Liver (tissue), 9 donors: ENCODE results near the gene DHRS12. TPM values are rescaled to one million over a fixed set of nuclear protein-coding genes. Genes with fewer than 3 reads are reported as not detected.

Source experiments
- DNase-seq: peaks from one replicate; pipeline ENCODE4 v3.0.0-alpha.2; 2017; ENCODE audit warnings: low spot score
- H3K27ac ChIP-seq, 2 donors: one replicate each; pipeline ENCODE4 v1.7.0; 2013; ENCODE audit warnings: inconsistent platforms in 2 of 2, low read length in 2 of 2, control low read depth in 1 of 2, low read depth in 1 of 2, mild to moderate bottlenecking in 1 of 2
- H3K27me3 ChIP-seq, 4 donors: one replicate each; pipeline versions ENCODE4 v1.6.1 to v1.7.0; 2013; ENCODE audit warnings: low read length in 3 of 4, inconsistent platforms in 1 of 4, mild to moderate bottlenecking in 1 of 4, moderate library complexity in 1 of 4; ENCODE audit not compliant: control insufficient read depth in 4 of 4, insufficient read depth in 4 of 4
- H3K36me3 ChIP-seq, 4 donors: one replicate each; pipeline versions ENCODE4 v1.6.1 to v1.7.0; 2013; ENCODE audit warnings: low read length in 3 of 4, mild to moderate bottlenecking in 3 of 4, low read depth in 1 of 4, moderate library complexity in 1 of 4; ENCODE audit not compliant: control insufficient read depth in 4 of 4, insufficient read depth in 3 of 4
- H3K4me1 ChIP-seq, 4 donors: one replicate each; pipeline versions ENCODE4 v1.6.1 to v1.7.0; 2013; ENCODE audit warnings: low read length in 3 of 4, mild to moderate bottlenecking in 3 of 4, moderate library complexity in 1 of 4; ENCODE audit not compliant: control insufficient read depth in 4 of 4, insufficient read depth in 4 of 4
- H3K4me3 ChIP-seq, 3 donors: one replicate each; pipeline versions ENCODE4 v1.6.1 to v1.7.0; 2013; ENCODE audit warnings: low read length in 3 of 3, control low read depth in 1 of 3, low read depth in 1 of 3, mild to moderate bottlenecking in 1 of 3
- H3K9ac ChIP-seq, 2 donors: one replicate each; pipeline ENCODE4 v1.7.0; 2013; ENCODE audit warnings: low read length in 2 of 2, mild to moderate bottlenecking in 2 of 2, moderate library complexity in 2 of 2, control low read depth in 1 of 2, low read depth in 1 of 2
- H3K9me3 ChIP-seq, 4 donors: one replicate each; pipeline versions ENCODE4 v1.6.1 to v1.7.0; 2013; ENCODE audit warnings: low read length in 3 of 4; ENCODE audit not compliant: control insufficient read depth in 4 of 4
- EGR1 ChIP-seq, 2 donors: IDR thresholded peaks; 2 replicates each; pipeline ENCODE4 v1.6.1; 2016 to 2018; ENCODE audit warnings: antibody characterized with exemption in 2 of 2, low read depth in 2 of 2
- FOXA1 ChIP-seq: IDR thresholded peaks from 2 replicates; pipeline ENCODE4 v1.6.1; 2016; ENCODE audit warnings: antibody characterized with exemption
- FOXA2 ChIP-seq: IDR thresholded peaks from 2 replicates; pipeline ENCODE4 v1.6.1; 2016; ENCODE audit warnings: antibody characterized with exemption
- GABPA ChIP-seq, 2 donors: IDR thresholded peaks in 1 of 2; conservative IDR thresholded peaks in 1 of 2; 2 replicates each; pipeline ENCODE4 v1.6.1; 2016; ENCODE audit warnings: antibody characterized with exemption in 2 of 2, mild to moderate bottlenecking in 1 of 2, moderate library complexity in 1 of 2
- HNF4A ChIP-seq, 2 donors: conservative IDR thresholded peaks; 2 replicates each; pipeline ENCODE4 v1.6.1; 2016; ENCODE audit warnings: antibody characterized with exemption in 2 of 2, mild to moderate bottlenecking in 2 of 2
- HNF4G ChIP-seq: IDR thresholded peaks from 2 replicates; pipeline ENCODE4 v1.6.1; 2016; ENCODE audit warnings: antibody characterized with exemption
- JUND ChIP-seq, 2 donors: IDR thresholded peaks; 2 replicates each; pipeline ENCODE4 v1.6.1; 2016; ENCODE audit warnings: antibody characterized with exemption in 2 of 2
- NR2F2 ChIP-seq: IDR thresholded peaks from 2 replicates; pipeline ENCODE4 v1.6.1; 2016; ENCODE audit warnings: antibody characterized with exemption
- RAD21 ChIP-seq, 2 donors: IDR thresholded peaks; 2 replicates each; pipeline ENCODE4 v1.6.1; 2016; ENCODE audit warnings: antibody characterized with exemption in 2 of 2, mild to moderate bottlenecking in 2 of 2
- RXRA ChIP-seq, 2 donors: IDR thresholded peaks; 2 replicates each; pipeline ENCODE4 v1.6.1; 2017 to 2018; ENCODE audit warnings: antibody characterized with exemption in 2 of 2, mild to moderate bottlenecking in 1 of 2
- SP1 ChIP-seq: IDR thresholded peaks from 2 replicates; pipeline ENCODE4 v1.6.1; 2018; ENCODE audit warnings: antibody characterized with exemption, mild to moderate bottlenecking
- TAF1 ChIP-seq: conservative IDR thresholded peaks from 2 replicates; pipeline ENCODE4 v1.6.1; 2016; ENCODE audit warnings: antibody characterized with exemption, mild to moderate bottlenecking
- YY1 ChIP-seq: IDR thresholded peaks from 2 replicates; pipeline ENCODE4 v1.6.1; 2016; ENCODE audit warnings: antibody characterized with exemption, mild to moderate bottlenecking
- WGBS: extraction: QIAGEN DNeasy Blood & Tissue Kit; methylation state at CpG from one replicate; pipeline ENCODE4 v1.1.7; 2013; 5-methylcytosine and 5-hydroxymethylcytosine counted together
- polyA plus RNA-seq, 2 donors: library from polyadenylated mRNA; stranded (reverse) in 1 of 2; unstranded in 1 of 2; fragments of 200-250 nt in 1 of 2; fragments of >200 nt in 1 of 2; fragmentation: Nextera tagmentation in 1 of 2; extraction: Ambion mirVana in 1 of 2; gene quantifications; one replicate each; pipeline versions ENCODE4 v1.2.1 to v1.2.3, GENCODE V29; 2013 to 2015
- total RNA-seq, 2 donors: library from RNA; depleted of rRNA; stranded (reverse); fragments of >200 nt; gene quantifications; one replicate each; pipeline ENCODE4 v1.2.3, GENCODE V29; 2014
- TF ChIP-seq, protein P1 (sequence below): IDR thresholded peaks from 2 replicates; pipeline ENCODE4 v1.6.1; 2016; ENCODE audit warnings: antibody characterized with exemption, mild to moderate bottlenecking
- TF ChIP-seq, protein P2 (sequence below): IDR thresholded peaks from 2 replicates; pipeline ENCODE4 v1.6.1; 2016; ENCODE audit warnings: antibody characterized with exemption
- TF ChIP-seq, protein P3 (sequence below): IDR thresholded peaks from 2 replicates; pipeline ENCODE4 v1.6.1; 2016; ENCODE audit warnings: antibody characterized with exemption
- TF ChIP-seq, protein P4 (sequence below): IDR thresholded peaks from 2 replicates; pipeline ENCODE4 v1.6.1; 2016; ENCODE audit warnings: antibody characterized with exemption
- donor health status: healthy.
- donor health status: healthy.
- donor health status: healthy.
- donor health status: healthy.
- donor health status: healthy.

DHRS12 gene
- total and polyA plus RNA-seq, 4 donors = 6.5 to 15.5 (median 9.3) TPM

DNA sequence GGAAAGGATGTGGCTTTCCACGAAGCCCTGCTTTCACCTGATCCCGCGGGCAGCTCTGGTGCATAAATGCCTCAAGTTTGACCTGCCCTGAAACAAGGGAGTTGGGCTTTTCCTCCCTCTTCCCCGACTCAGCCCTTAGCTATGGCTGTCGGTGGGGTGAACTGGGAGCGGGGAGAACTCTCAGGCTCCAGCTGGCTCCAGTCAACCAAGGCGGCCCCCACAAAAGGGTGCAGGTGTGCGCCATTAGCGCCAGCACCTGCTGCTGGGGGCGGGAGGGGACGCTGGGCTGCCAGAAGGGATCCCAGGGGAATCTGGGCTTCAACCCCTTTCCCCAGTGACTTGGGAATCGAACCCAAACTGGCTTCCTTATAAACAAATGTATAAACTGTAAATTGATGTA is 7.1 kb upstream of the DHRS12 start:
- no peaks in the 10 kb centered on the region for H3K36me3 ChIP-seq

DNA sequence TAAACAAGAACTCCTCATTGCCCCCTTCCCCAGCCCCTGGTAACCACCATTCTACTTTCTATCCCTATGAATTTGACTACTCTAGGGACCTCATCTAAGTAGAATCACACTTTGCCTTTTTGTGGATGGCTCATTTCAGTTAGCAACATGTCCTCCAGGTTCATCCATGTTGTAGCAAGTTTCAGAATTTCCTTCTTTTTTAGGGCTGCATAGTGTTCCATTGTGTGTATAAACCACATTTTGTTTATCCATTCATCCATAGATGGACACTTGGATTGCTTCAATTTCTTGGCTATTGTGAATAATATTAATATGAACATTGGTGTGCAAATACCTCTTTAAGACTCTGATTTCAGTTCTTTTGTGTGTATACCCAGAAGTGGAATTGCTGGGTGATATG is 4.8 kb upstream of the DHRS12 start:
- DNase-seq = no peak
- Histone ChIP-seq H3K27me3 (no peaks in the 10 kb centered on the region), H3K36me3 (no peaks in the 10 kb centered on the region), H3K27ac (no peak overlapping the region), H3K4me3 (no peak overlapping the region), H3K4me1 (peaks cover 0 to 11% (median 5%) of the 10 kb centered on the region in 4 donors), H3K9me3 (no peaks in the 10 kb centered on the region), H3K9ac (no peak overlapping the region)
- TF ChIP-seq, protein P1, sequence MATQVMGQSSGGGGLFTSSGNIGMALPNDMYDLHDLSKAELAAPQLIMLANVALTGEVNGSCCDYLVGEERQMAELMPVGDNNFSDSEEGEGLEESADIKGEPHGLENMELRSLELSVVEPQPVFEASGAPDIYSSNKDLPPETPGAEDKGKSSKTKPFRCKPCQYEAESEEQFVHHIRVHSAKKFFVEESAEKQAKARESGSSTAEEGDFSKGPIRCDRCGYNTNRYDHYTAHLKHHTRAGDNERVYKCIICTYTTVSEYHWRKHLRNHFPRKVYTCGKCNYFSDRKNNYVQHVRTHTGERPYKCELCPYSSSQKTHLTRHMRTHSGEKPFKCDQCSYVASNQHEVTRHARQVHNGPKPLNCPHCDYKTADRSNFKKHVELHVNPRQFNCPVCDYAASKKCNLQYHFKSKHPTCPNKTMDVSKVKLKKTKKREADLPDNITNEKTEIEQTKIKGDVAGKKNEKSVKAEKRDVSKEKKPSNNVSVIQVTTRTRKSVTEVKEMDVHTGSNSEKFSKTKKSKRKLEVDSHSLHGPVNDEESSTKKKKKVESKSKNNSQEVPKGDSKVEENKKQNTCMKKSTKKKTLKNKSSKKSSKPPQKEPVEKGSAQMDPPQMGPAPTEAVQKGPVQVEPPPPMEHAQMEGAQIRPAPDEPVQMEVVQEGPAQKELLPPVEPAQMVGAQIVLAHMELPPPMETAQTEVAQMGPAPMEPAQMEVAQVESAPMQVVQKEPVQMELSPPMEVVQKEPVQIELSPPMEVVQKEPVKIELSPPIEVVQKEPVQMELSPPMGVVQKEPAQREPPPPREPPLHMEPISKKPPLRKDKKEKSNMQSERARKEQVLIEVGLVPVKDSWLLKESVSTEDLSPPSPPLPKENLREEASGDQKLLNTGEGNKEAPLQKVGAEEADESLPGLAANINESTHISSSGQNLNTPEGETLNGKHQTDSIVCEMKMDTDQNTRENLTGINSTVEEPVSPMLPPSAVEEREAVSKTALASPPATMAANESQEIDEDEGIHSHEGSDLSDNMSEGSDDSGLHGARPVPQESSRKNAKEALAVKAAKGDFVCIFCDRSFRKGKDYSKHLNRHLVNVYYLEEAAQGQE = no peak
- TF ChIP-seq, protein P2, sequence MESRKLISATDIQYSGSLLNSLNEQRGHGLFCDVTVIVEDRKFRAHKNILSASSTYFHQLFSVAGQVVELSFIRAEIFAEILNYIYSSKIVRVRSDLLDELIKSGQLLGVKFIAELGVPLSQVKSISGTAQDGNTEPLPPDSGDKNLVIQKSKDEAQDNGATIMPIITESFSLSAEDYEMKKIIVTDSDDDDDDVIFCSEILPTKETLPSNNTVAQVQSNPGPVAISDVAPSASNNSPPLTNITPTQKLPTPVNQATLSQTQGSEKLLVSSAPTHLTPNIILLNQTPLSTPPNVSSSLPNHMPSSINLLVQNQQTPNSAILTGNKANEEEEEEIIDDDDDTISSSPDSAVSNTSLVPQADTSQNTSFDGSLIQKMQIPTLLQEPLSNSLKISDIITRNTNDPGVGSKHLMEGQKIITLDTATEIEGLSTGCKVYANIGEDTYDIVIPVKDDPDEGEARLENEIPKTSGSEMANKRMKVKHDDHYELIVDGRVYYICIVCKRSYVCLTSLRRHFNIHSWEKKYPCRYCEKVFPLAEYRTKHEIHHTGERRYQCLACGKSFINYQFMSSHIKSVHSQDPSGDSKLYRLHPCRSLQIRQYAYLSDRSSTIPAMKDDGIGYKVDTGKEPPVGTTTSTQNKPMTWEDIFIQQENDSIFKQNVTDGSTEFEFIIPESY = no peak
- no peak for TF ChIP-seq SP1
- TF ChIP-seq EGR1 (IDR thresholded peaks at IDR 0.05; ENCODE audit: low read depth in 2 of 2) = no peak
- TF ChIP-seq, protein P3, sequence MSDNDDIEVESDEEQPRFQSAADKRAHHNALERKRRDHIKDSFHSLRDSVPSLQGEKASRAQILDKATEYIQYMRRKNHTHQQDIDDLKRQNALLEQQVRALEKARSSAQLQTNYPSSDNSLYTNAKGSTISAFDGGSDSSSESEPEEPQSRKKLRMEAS = no peak
- TF ChIP-seq RXRA (IDR thresholded peaks at IDR 0.05) = no peak
- TF ChIP-seq, protein P4, sequence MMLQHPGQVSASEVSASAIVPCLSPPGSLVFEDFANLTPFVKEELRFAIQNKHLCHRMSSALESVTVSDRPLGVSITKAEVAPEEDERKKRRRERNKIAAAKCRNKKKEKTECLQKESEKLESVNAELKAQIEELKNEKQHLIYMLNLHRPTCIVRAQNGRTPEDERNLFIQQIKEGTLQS = no peak
- TF ChIP-seq RAD21 (IDR thresholded peaks at IDR 0.05) = no peak
- TF ChIP-seq HNF4A (conservative IDR thresholded peaks at IDR 0.05) = no peak
- no peak for TF ChIP-seq FOXA2
- TF ChIP-seq JUND (IDR thresholded peaks at IDR 0.05) = no peak

More for the DNA sequence above, 7.1 kb upstream of the DHRS12 start:
- TF ChIP-seq FOXA1 = no peak
- TF ChIP-seq, protein P3 = no peak
- TF ChIP-seq JUND (IDR thresholded peaks at IDR 0.05) = no peak
- TF ChIP-seq TAF1 = no peak
- no peak for TF ChIP-seq HNF4G
- TF ChIP-seq, protein P2 = no peak
- no peak for TF ChIP-seq NR2F2
- no peak for TF ChIP-seq GABPA (IDR thresholded peaks at IDR 0.05 in 1 of 2, conservative IDR thresholded peaks at IDR 0.05 in 1 of 2)
- TF ChIP-seq, protein P1 = no peak
- TF ChIP-seq YY1 = no peak
- no peak for TF ChIP-seq HNF4A (conservative IDR thresholded peaks at IDR 0.05)
- no peak for TF ChIP-seq RXRA (IDR thresholded peaks at IDR 0.05)
- no peak for TF ChIP-seq EGR1 (IDR thresholded peaks at IDR 0.05; ENCODE audit: low read depth in 2 of 2)
- TF ChIP-seq SP1 = no peak
- TF ChIP-seq FOXA2 = no peak
- WGBS = 88% methylated on average over 12 of the region's 12 CpGs
- no peak overlapping the region for H3K27ac ChIP-seq
- no peak overlapping the region for H3K9ac ChIP-seq
- peaks cover 0 to 13% (median 4%) of the 10 kb centered on the region in 4 donors for H3K4me1 ChIP-seq
- no peak overlapping the region for H3K4me3 ChIP-seq
- no peaks in the 10 kb centered on the region for H3K9me3 ChIP-seq
- DNase-seq = no peak
- H3K27me3 ChIP-seq = no peaks in the 10 kb centered on the region
